PFSK-1 (cell line): ENCODE results near the gene FEM1A.

Experiments used
- FOXP2 ChIP-seq: optimal IDR thresholded peaks from 2 replicates; pipeline ENCODE3; 2011; ENCODE audit warnings: borderline replicate concordance, control low read depth, inconsistent platforms; ENCODE audit not compliant: insufficient read depth; ENCODE audit errors: extremely low read length, extremely low read depth
- POLR2AphosphoS5 ChIP-seq: IDR thresholded peaks from 2 replicates; pipeline ENCODE4 v1.6.1; 2012; ENCODE audit warnings: low read depth, mild to moderate bottlenecking, control low read depth, low read length, moderate library complexity
- REST ChIP-seq, 2 experiments: IDR thresholded peaks; 2 replicates each; pipeline versions ENCODE4 v1.6.1 to v1.8.0; 2011 to 2012; ENCODE audit warnings: low read depth in 2 of 2, low read length in 2 of 2, control low read depth in 1 of 2, inconsistent platforms in 1 of 2, mild to moderate bottlenecking in 1 of 2, moderate library complexity in 1 of 2; ENCODE audit not compliant: insufficient read depth in 1 of 2
- SIN3A ChIP-seq: IDR thresholded peaks from 2 replicates; pipeline ENCODE4 v1.6.1; 2012; ENCODE audit warnings: mild to moderate bottlenecking, low read length, moderate library complexity, borderline replicate concordance; ENCODE audit not compliant: insufficient read depth
- TAF1 ChIP-seq: IDR thresholded peaks from 2 replicates; pipeline ENCODE4 v1.6.1; 2012; ENCODE audit warnings: low read length, control low read depth, borderline replicate concordance; ENCODE audit not compliant: insufficient read depth

Gene FEM1A

DNA sequence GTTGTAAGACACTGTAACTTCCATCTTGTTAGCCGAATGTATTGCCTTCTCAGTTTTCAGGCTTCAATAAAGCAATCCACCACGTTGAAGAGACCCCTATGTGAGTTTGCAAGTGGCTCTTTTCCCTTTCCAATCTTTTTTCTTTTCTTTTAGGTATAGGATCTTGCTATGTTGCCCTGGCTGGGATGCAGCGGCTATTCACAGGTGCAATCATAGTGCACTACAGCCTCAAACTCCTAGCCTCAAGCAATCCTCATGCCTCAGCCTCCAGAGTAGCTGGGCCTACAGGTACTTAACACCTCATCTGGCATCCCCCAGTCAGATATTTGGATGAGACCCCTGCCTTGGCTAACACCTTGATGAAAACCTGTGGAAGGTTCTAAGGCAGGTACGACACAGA, 33.5 kb upstream of the FEM1A start:
- TF ChIP-seq SIN3A: no peak
- TF ChIP-seq POLR2AphosphoS5: no peak
- TF ChIP-seq TAF1: no peak

DNA sequence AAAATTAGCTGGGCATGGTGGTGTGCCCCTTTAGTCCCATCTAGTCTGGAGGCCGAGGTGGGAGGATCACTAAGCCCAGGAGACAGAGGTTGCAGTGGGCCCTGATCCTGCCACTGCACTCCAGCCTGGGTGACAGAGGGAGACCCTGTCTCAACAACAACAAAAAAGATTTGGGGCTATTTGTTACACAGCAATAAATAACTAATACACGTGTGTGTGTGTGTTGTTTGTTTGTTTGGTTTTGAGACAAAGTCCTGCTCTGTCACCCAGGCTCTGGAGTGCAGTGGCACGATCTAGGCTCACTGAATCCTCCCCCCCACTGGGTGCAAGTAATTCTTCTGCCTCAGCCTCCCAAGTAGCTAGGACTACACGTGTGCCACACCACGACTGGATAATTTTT, 32.9 kb upstream of the FEM1A start:
- TF ChIP-seq SIN3A (no peak), TAF1 (no peak), POLR2AphosphoS5 (no peak), FOXP2 (no peak), REST (IDR thresholded peaks at IDR 0.05; ENCODE audit: insufficient read depth in 1 of 2, low read depth in 2 of 2, low read length in 2 of 2) (no peak)

DNA sequence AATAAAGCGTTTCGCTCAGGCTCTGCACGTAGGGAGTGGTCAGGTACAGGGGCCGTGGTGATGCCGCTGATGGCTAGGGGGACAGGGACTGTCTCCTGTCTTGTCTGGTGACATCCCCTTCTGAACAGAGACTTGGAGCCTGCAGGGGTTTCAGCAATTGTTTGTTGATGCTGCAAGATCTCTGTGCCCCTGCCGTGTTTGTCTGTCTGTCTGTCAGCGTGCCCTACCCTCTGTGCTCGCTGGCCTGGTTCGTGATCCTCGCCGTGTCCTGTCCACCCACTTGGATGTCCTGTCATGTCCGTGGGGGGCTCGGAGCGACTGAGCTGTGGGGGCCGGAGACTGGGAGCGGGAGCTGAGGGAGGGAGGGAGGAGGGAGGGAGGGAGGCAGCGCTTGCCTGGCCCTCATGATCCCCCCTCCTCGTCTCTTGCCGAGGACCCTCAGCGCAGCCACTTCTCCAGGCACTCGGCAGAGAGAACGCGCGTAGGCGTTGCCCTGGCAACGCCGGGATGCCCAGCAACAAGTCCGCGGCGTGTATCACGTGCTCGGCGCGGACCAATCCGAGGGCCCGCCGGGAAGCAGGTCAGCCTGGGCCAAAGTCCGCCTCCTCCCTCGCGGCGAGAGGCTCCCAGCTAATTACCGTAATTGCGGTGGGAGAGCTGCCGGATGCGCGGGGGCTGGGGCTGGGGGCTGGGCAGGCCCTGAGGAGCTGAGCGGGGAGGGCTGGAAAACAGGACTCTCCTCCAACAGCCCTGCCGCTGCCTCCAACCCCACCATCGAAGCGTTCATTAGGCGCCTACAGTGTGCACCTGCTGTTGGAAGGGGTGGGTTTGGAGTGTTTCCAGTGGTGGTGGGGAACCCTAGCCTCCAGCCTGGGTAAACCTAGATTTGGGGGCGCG, 31.9 kb upstream of the FEM1A start:
- TF ChIP-seq POLR2AphosphoS5 (no peak), REST (IDR thresholded peaks at IDR 0.05; ENCODE audit: insufficient read depth in 1 of 2, low read depth in 2 of 2, low read length in 2 of 2) (peak; percentile 15 to 79; a peak in 2 of 4 replicates), FOXP2 (peak; percentile 68), SIN3A (peak; percentile 89; the same call in 1 of the 2 replicates)

DNA sequence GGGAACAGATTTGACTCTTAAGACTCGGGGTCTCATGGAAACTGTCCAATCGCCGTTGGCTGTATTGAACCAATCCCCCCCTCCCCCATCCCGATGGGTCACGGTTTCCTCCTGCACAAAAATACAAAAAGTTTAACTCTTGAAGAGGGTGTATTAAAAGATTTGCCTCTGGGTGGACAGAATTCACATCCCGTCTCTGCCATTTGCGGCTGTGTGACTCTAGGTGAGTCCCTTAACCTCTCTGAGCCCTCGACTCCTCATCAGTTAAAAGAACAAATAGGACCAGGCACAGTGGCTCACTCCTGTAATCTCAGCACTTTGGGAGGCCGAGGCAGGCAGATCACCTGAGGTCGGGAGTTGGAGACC, 31.3 kb upstream of the FEM1A start:
- TF ChIP-seq FOXP2 (no peak), POLR2AphosphoS5 (no peak), SIN3A (no peak), REST (IDR thresholded peaks at IDR 0.05; ENCODE audit: insufficient read depth in 1 of 2, low read depth in 2 of 2, low read length in 2 of 2) (no peak), TAF1 (no peak)

DNA sequence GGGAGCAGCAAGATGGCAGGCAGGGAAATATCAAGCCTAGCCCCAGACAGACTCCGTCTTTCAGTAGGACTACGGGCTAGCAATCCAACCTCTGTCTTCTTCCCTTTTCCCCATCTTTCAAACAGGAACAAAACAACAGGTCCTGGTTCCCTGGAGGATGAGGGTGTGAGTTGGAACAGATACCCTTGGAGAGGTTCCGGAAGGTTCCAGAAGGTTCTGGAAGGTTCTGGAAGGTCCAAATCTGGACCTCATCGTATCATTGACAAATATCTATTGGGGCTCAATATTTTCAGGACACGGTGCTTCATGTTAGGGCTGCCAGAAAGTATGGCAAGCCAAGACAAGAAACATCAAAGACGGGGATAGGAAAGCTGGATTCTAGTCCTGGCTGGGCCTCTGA, 28.5 kb upstream of the FEM1A start:
- TF ChIP-seq TAF1: no peak

DNA sequence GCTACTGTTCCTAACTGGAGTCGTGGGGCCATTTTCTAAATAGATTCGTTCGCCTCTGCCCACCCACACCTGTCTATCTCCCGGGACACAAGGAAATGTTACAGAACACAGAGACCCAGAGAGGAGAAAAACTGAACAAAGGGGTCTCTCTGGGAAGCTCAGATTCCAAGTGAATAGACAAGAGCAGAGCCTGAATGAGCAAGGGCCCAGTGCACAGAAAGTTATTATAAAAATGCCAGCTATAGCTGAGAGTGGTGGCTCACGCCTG, 27.2 kb upstream of the FEM1A start:
- TF ChIP-seq FOXP2 (no peak), TAF1 (no peak), REST (IDR thresholded peaks at IDR 0.05; ENCODE audit: insufficient read depth in 1 of 2, low read depth in 2 of 2, low read length in 2 of 2) (no peak), POLR2AphosphoS5 (no peak), SIN3A (no peak)
